HepG2 (cell line): ENCODE results near the gene KIAA0930. TPM values are rescaled to one million over a fixed set of nuclear protein-coding genes. Genes with fewer than 3 reads are reported as not detected.
A peak's percentile ranks its signal among the peaks of the same experiment; 100 is the strongest.

Source experiments
- AKAP8 ChIP-seq: sonication (generic); formaldehyde crosslinking; IDR thresholded peaks from 2 replicates; pipeline ENCODE4 v1.5.1; 2020; ENCODE audit warnings: mild to moderate bottlenecking, missing genetic modification reagents
- ARHGAP35 ChIP-seq: sonication (generic); formaldehyde crosslinking; IDR thresholded peaks from 2 replicates; pipeline ENCODE4 v1.9.0; 2022; ENCODE audit warnings: mild to moderate bottlenecking, inconsistent platforms, moderate library complexity, missing genetic modification reagents, borderline replicate concordance
- DMTF1 ChIP-seq: sonication (generic); formaldehyde crosslinking; IDR thresholded peaks from 2 replicates; pipeline ENCODE4 v1.4.0; 2020; ENCODE audit warnings: mild to moderate bottlenecking, missing genetic modification reagents
- ERF ChIP-seq: IDR thresholded peaks from 2 replicates; pipeline ENCODE4 v1.6.1; 2018; ENCODE audit warnings: missing biosample characterization, missing genetic modification reagents
- ETV5 ChIP-seq: IDR thresholded peaks from 2 replicates; pipeline ENCODE4 v1.6.1; 2018; ENCODE audit warnings: missing biosample characterization, missing genetic modification reagents, inconsistent platforms, borderline replicate concordance
- KLF12 ChIP-seq: sonication (generic); formaldehyde crosslinking; IDR thresholded peaks from 2 replicates; pipeline ENCODE4 v1.4.0; 2020; ENCODE audit warnings: missing genetic modification reagents, borderline replicate concordance
- MAX ChIP-seq: IDR thresholded peaks from 2 replicates; pipeline ENCODE4 v1.6.1; 2012; ENCODE audit warnings: inconsistent platforms
- PAF1 ChIP-seq: IDR thresholded peaks from 2 replicates; pipeline ENCODE4 v1.6.1; 2016; ENCODE audit warnings: missing genetic modification reagents, missing compliant biosample characterization
- PHF20 ChIP-seq: sonication (generic); formaldehyde crosslinking; IDR thresholded peaks from 2 replicates; pipeline ENCODE4 v1.5.0; 2020; ENCODE audit warnings: mild to moderate bottlenecking, missing genetic modification reagents
- PITX1 ChIP-seq: sonication (generic); formaldehyde crosslinking; IDR thresholded peaks from 2 replicates; pipeline ENCODE4 v1.5.1; 2020; ENCODE audit warnings: mild to moderate bottlenecking, missing genetic modification reagents
- POLR2A ChIP-seq, 2 experiments: IDR thresholded peaks; 2 replicates each; pipeline ENCODE4 v1.6.1; 2011; ENCODE audit warnings: low read depth in 2 of 2, low read length in 2 of 2, mild to moderate bottlenecking in 1 of 2, moderate library complexity in 1 of 2; ENCODE audit not compliant: insufficient read depth in 1 of 2
- TEAD3 ChIP-seq: optimal IDR thresholded peaks from 2 replicates; pipeline ENCODE3; 2016; ENCODE audit warnings: borderline replicate concordance
- ZBTB38 ChIP-seq: sonication (generic); formaldehyde crosslinking; IDR thresholded peaks from 2 replicates; pipeline ENCODE4 v1.5.1; 2020; ENCODE audit warnings: mild to moderate bottlenecking, missing genetic modification reagents
- ZFY ChIP-seq: sonication (generic); formaldehyde crosslinking; IDR thresholded peaks from 2 replicates; pipeline ENCODE4 v1.4.0; 2020; ENCODE audit warnings: missing genetic modification reagents
- ZNF660 ChIP-seq: sonication (generic); formaldehyde crosslinking; IDR thresholded peaks from 2 replicates; pipeline ENCODE4 v1.5.1; 2020; ENCODE audit warnings: mild to moderate bottlenecking, low read depth, missing genetic modification reagents, borderline replicate concordance
- ZNF768 ChIP-seq: sonication (generic); formaldehyde crosslinking; IDR thresholded peaks from 2 replicates; pipeline ENCODE4 v1.4.0; 2020; ENCODE audit warnings: missing genetic modification reagents
- ZNF775 ChIP-seq: sonication (generic); formaldehyde crosslinking; IDR thresholded peaks from 2 replicates; pipeline ENCODE4 v1.4.0; 2020; ENCODE audit warnings: missing genetic modification reagents, mild to moderate bottlenecking, moderate library complexity, borderline replicate concordance
- polyA plus RNA-seq, 8 experiments: library from polyadenylated mRNA; depleted of rRNA in 3 of 8; stranded (reverse) in 7 of 8; unstranded in 1 of 8; fragments of >200 nt; fragmentation: Illumina TruSeq in 4 of 8; extraction: Trizol in 4 of 8; gene quantifications; 2 replicates each; pipeline versions ENCODE4 v1.2.1 to v1.2.3, GENCODE V29; 2011 to 2016; ENCODE audit warnings: low read depth in 4 of 8, missing spikeins in 1 of 8, mixed read lengths in 1 of 8; ENCODE audit not compliant: insufficient read depth in 1 of 8
- total RNA-seq, 5 experiments: library from RNA; depleted of rRNA; stranded (reverse); fragments of >200 nt; fragmentation: Illumina TruSeq; extraction: Trizol; gene quantifications; 2 replicates each; pipeline ENCODE4 v1.2.3, GENCODE V29; 2016; ENCODE audit warnings: low read depth in 1 of 5
- TF ChIP-seq, protein P1 (sequence below): sonication (generic); formaldehyde crosslinking; IDR thresholded peaks from 2 replicates; pipeline ENCODE4 v1.5.1; 2020; ENCODE audit warnings: mild to moderate bottlenecking, missing genetic modification reagents, moderate library complexity
- TF ChIP-seq, protein P2 (sequence below): sonication (generic); formaldehyde crosslinking; IDR thresholded peaks from 2 replicates; pipeline ENCODE4 v1.8.1; 2022; ENCODE audit warnings: mild to moderate bottlenecking, missing genetic modification reagents
- TF ChIP-seq, protein P3 (sequence below): sonication (generic); formaldehyde crosslinking; IDR thresholded peaks from 2 replicates; pipeline ENCODE4 v1.8.0; 2022; ENCODE audit warnings: low read depth, missing genetic modification reagents

The KIAA0930 gene
- total and polyA plus RNA-seq, 2 of the 13 experiments (the other 11 are each of a cell fraction or from before 2014, with no cell fraction given): 27.0 to 38.2 TPM

GRCh38 chr22:45270095-45271020, 29.7 kb upstream of the KIAA0930 start (continued):
- TF ChIP-seq, protein P1, sequence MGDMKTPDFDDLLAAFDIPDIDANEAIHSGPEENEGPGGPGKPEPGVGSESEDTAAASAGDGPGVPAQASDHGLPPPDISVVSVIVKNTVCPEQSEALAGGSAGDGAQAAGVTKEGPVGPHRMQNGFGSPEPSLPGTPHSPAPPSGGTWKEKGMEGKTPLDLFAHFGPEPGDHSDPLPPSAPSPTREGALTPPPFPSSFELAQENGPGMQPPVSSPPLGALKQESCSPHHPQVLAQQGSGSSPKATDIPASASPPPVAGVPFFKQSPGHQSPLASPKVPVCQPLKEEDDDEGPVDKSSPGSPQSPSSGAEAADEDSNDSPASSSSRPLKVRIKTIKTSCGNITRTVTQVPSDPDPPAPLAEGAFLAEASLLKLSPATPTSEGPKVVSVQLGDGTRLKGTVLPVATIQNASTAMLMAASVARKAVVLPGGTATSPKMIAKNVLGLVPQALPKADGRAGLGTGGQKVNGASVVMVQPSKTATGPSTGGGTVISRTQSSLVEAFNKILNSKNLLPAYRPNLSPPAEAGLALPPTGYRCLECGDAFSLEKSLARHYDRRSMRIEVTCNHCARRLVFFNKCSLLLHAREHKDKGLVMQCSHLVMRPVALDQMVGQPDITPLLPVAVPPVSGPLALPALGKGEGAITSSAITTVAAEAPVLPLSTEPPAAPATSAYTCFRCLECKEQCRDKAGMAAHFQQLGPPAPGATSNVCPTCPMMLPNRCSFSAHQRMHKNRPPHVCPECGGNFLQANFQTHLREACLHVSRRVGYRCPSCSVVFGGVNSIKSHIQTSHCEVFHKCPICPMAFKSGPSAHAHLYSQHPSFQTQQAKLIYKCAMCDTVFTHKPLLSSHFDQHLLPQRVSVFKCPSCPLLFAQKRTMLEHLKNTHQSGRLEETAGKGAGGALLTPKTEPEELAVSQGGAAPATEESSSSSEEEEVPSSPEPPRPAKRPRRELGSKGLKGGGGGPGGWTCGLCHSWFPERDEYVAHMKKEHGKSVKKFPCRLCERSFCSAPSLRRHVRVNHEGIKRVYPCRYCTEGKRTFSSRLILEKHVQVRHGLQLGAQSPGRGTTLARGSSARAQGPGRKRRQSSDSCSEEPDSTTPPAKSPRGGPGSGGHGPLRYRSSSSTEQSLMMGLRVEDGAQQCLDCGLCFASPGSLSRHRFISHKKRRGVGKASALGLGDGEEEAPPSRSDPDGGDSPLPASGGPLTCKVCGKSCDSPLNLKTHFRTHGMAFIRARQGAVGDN: peak; percentile 74
- peak; percentile 70; the same call in 1 of the 2 replicates for TF ChIP-seq ZBTB38 (CRISPR knock-in tag)
- TF ChIP-seq ARHGAP35 (CRISPR knock-in tag): no peak
- TF ChIP-seq, protein P2, sequence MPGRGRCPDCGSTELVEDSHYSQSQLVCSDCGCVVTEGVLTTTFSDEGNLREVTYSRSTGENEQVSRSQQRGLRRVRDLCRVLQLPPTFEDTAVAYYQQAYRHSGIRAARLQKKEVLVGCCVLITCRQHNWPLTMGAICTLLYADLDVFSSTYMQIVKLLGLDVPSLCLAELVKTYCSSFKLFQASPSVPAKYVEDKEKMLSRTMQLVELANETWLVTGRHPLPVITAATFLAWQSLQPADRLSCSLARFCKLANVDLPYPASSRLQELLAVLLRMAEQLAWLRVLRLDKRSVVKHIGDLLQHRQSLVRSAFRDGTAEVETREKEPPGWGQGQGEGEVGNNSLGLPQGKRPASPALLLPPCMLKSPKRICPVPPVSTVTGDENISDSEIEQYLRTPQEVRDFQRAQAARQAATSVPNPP (CRISPR knock-in tag): no peak
- TF ChIP-seq ZNF768: peak; percentile 92
- TF ChIP-seq ZNF775 (CRISPR knock-in tag): no peak
- TF ChIP-seq ERF: no peak
- TF ChIP-seq ZFY (CRISPR knock-in tag): no peak
- peak; percentile 74 for TF ChIP-seq MAX
- TF ChIP-seq PAF1 (CRISPR knock-in tag): no peak
- no peak for TF ChIP-seq DMTF1 (CRISPR knock-in tag)
- TF ChIP-seq ZNF660 (CRISPR knock-in tag): no peak
- 0 out of 2 replicates have a peak, but pooled peaks have one; percentile 27 for TF ChIP-seq AKAP8
- TF ChIP-seq ETV5 (CRISPR knock-in tag): peak; percentile 18; the same call in 1 of the 2 replicates
- peak; percentile 6 for TF ChIP-seq TEAD3
- no peak for TF ChIP-seq KLF12 (CRISPR knock-in tag)
- TF ChIP-seq PITX1 (CRISPR knock-in tag): no peak
- TF ChIP-seq POLR2A (IDR thresholded peaks at IDR 0.05; ENCODE audit: insufficient read depth in 1 of 2, low read depth in 2 of 2, low read length in 2 of 2): no peak
- TF ChIP-seq, protein P3, sequence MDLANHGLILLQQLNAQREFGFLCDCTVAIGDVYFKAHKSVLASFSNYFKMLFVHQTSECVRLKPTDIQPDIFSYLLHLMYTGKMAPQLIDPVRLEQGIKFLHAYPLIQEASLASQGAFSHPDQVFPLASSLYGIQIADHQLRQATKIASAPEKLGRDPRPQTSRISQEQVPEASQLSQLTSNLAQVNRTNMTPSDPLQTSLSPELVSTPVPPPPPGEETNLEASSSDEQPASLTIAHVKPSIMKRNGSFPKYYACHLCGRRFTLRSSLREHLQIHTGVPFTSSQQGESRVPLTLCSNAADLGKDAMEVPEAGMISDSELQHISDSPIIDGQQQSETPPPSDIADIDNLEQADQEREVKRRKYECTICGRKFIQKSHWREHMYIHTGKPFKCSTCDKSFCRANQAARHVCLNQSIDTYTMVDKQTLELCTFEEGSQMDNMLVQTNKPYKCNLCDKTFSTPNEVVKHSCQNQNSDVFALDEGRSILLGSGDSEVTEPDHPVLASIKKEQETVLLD (CRISPR knock-in tag): no peak
- TF ChIP-seq PHF20: 0 out of 2 replicates have a peak, but pooled peaks have one; percentile 14
